Colonic mucosa (tissue), 4 donors: Measurements from ENCODE around the gene TOPAZ1. TPM values are rescaled to one million over a fixed set of nuclear protein-coding genes. Genes with fewer than 3 reads are reported as not detected.

Source experiments
- DNase-seq: peaks from one replicate; pipeline ENCODE4 v3.0.0-alpha.2; 2020
- H3K27ac ChIP-seq: fragments of 200-600 bp; one replicate; pipeline ENCODE4 v1.8.0; 2021
- H3K27me3 ChIP-seq: fragments of 200-600 bp; one replicate; pipeline ENCODE4 v1.8.0; 2021
- H3K36me3 ChIP-seq: fragments of 200-600 bp; one replicate; pipeline ENCODE4 v1.8.0; 2021
- H3K4me1 ChIP-seq: fragments of 200-600 bp; one replicate; pipeline ENCODE4 v1.8.0; 2021; ENCODE audit warnings: mild to moderate bottlenecking
- H3K4me3 ChIP-seq: fragments of 200-600 bp; one replicate; pipeline ENCODE4 v1.8.0; 2021
- H3K9ac ChIP-seq, 2 donors: one replicate each; pipeline ENCODE4 v1.7.0; 2013; ENCODE audit warnings: control low read depth in 2 of 2, low read depth in 2 of 2, low read length in 2 of 2
- H3K9me3 ChIP-seq: fragments of 200-600 bp; one replicate; pipeline ENCODE4 v1.8.0; 2021
- CTCF ChIP-seq: fragments of 200-600 bp; IDR thresholded peaks from one replicate; pipeline ENCODE4 v1.8.0; 2022; ENCODE audit warnings: antibody characterized with exemption, mild to moderate bottlenecking
- intact Hi-C: fragments of 100-400 bp; cut with DNase I; formaldehyde crosslinking; loops from one replicate; pipeline ENCODE4 v1.14.1; 2022
- total RNA-seq, 2 donors: library from RNA; stranded (reverse); fragmentation: NEBNext Ultra II Directional in 1 of 2; extraction: Animal tissue kit (Norgen Biotek cat#: 25700) in 1 of 2; gene quantifications; one replicate each; pipeline ENCODE4 v1.2.1, GENCODE V29; 2021
- donor health status: healthy.
- donor health status: DM: no; HTN: no; CAD: no.
- donor health status: DM: no; HTN: no; CAD: no.

Gene TOPAZ1
- total RNA-seq, 2 donors from 2014 or later: not detected

- intact Hi-C loops: no loop called here
- DNase-seq: no peak
- Histone ChIP-seq H3K9me3 (no peaks in the 10 kb centered on the region), H3K27ac (no peak overlapping the region), H3K4me3 (no peak overlapping the region), H3K9ac (no peak overlapping the region), H3K27me3 (no peaks in the 10 kb centered on the region), H3K4me1 (no peaks in the 10 kb centered on the region), H3K36me3 (no peaks in the 10 kb centered on the region)
- no peak for TF ChIP-seq CTCF
Measured at GRCh38 chr3:44309500-44309899, 67.8 kb downstream of the TOPAZ1 start.

GRCh38 chr3:44318891-44319311 is 77.2 kb downstream of the TOPAZ1 start:
- H3K36me3 ChIP-seq: no peaks in the 10 kb centered on the region
- intact Hi-C loops: no loop called here
- no peak for TF ChIP-seq CTCF

DNA sequence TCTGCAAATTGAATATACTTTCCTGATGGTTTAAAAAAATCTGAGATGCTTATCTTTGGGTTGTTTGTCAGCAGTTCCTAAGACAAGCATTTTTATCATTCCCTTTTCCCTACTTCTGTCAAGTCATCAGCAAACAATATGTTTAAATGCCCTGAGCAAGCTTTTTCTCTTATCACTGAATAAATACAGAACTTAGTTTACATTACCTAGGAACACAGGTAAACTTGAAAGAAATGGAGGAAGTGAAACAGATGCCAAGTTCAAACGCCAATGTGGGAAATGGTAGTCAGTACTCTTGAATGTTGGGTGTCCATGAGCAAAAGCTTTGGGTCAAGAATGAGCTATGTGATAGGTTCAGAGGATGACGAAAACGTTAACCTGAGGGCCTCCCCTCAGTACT is 79.6 kb downstream of the TOPAZ1 start:
- H3K27ac ChIP-seq: no peak overlapping the region
- no peak for TF ChIP-seq CTCF
- no peaks in the 10 kb centered on the region for H3K9me3 ChIP-seq
- intact Hi-C loops: loop anchor here (5.0 kb wide), 1 partner anchor 596 kb away; no protein-coding TSS in a partner anchor
- no peak overlapping the region for H3K9ac ChIP-seq
- H3K36me3 ChIP-seq: no peaks in the 10 kb centered on the region
- no peak overlapping the region for H3K4me3 ChIP-seq
- H3K27me3 ChIP-seq: no peaks in the 10 kb centered on the region
- DNase-seq: no peak
- no peaks in the 10 kb centered on the region for H3K4me1 ChIP-seq

More at GRCh38 chr3:44318891-44319311, 77.2 kb downstream of the TOPAZ1 start:
- Histone ChIP-seq H3K4me3 (no peak overlapping the region), H3K4me1 (no peaks in the 10 kb centered on the region), H3K27ac (no peak overlapping the region), H3K27me3 (no peaks in the 10 kb centered on the region), H3K9ac (no peak overlapping the region), H3K9me3 (no peaks in the 10 kb centered on the region)
- no peak for DNase-seq

DNA sequence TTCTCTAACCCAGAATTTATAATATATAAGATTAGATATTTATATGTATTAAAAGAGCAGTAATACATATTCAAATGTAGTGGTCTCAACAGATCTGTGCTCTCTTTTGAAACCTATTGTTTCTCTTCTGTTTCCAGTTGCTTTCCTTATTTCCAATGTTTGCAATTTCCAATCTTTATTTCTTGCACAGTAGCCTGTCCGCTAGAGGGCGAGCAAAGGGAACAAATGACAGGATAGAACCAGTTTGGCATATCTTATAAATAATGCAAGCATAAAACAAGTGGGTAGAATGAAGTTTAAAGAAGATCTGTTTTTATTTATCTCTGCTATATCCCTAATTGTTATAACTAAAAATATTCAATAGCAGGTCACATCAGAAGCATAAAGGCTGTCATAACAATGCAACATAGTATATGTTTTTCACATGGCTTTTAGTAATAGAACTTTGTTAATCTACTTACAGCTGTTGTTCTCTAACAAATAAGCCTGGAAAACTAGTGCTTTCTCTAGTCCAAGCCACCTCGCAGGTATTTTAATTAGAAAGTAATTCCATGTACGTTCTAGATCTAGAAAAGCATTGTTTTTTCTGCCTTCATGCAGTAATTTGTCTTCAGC is 81.8 kb downstream of the TOPAZ1 start:
- no peak overlapping the region for H3K9ac ChIP-seq
- no peak overlapping the region for H3K4me3 ChIP-seq
- peak; percentile 73 for DNase-seq
- H3K9me3 ChIP-seq: no peaks in the 10 kb centered on the region
- intact Hi-C loops: loop anchor here (5.0 kb wide), 1 partner anchor 594 kb away; no protein-coding TSS in a partner anchor
- TF ChIP-seq CTCF: peak; percentile 76
- no peaks in the 10 kb centered on the region for H3K27me3 ChIP-seq
- H3K36me3 ChIP-seq: no peaks in the 10 kb centered on the region
- H3K4me1 ChIP-seq: no peaks in the 10 kb centered on the region
- H3K27ac ChIP-seq: no peak overlapping the region

GRCh38 chr3:44324584-44324983 is 82.9 kb downstream of the TOPAZ1 start:
- intact Hi-C loops: loop anchor here (5.0 kb wide), 1 partner anchor 593 kb away; no protein-coding TSS in a partner anchor

More at GRCh38 chr3:44324584-44324983, 82.9 kb downstream of the TOPAZ1 start:
- H3K9me3 ChIP-seq: no peaks in the 10 kb centered on the region
- no peaks in the 10 kb centered on the region for H3K4me1 ChIP-seq
- DNase-seq: no peak
- no peaks in the 10 kb centered on the region for H3K36me3 ChIP-seq
- H3K9ac ChIP-seq: no peak overlapping the region
- TF ChIP-seq CTCF: no peak
- H3K4me3 ChIP-seq: no peak overlapping the region
- H3K27me3 ChIP-seq: no peaks in the 10 kb centered on the region
- H3K27ac ChIP-seq: no peak overlapping the region
